Endothelial cell of umbilical vein (primary cell): ENCODE data around the gene SLC25A17. TPM values are rescaled to one million over a fixed set of nuclear protein-coding genes. Genes with fewer than 3 reads are reported as not detected.
A peak's percentile ranks its signal among the peaks of the same experiment; 100 is the strongest.
"Not testable (repeated sequence)": the region's sequence is repeated elsewhere in the genome, so short reads cannot be mapped to it uniquely, and the experiment has no call there.

Experiments used
- BruUV-seq: library from RNA; stranded (reverse); fragments of 400-500 nt; replicated peaks from 2 replicates; lab custom pipeline; 2021; lab: Mats Ljungman, UMichigan
- CTCF ChIA-PET: fragments of 300-600, 350-600 bp; sonication (Branson Sonifier 250); formaldehyde crosslinking; loops from one replicate; lab custom pipeline; 2021; ENCODE audit warnings: antibody characterized with exemption, inconsistent platforms; lab: Charles Lee
- POLR2A ChIA-PET: fragments of 300-600, 350-600 bp; sonication (Branson Sonifier 250); formaldehyde crosslinking; loops from one replicate; lab custom pipeline; 2021; ENCODE audit warnings: antibody characterized with exemption, inconsistent platforms; lab: Charles Lee
- DNase-seq: peaks from one replicate; pipeline ENCODE4 v3.0.0-alpha.2; 2011; ENCODE audit warnings: low read depth, low spot score
- FAIRE-seq: peaks from 2 replicates; lab custom pipeline; 2011; peaks lifted over from hg19 to GRCh38; lab: Jason Lieb, UNC
- H2AFZ ChIP-seq: 2 replicates; pipeline ENCODE4 v1.6.0; 2012; ENCODE audit warnings: low read depth, low read length, control low read depth, inconsistent platforms
- H3K27ac ChIP-seq: 2 replicates; pipeline ENCODE4 v1.5.1; 2011; ENCODE audit warnings: low read depth, mild to moderate bottlenecking, control low read depth, low read length, moderate library complexity; ENCODE audit not compliant: insufficient read depth
- H3K27me3 ChIP-seq, 2 experiments: 2 replicates each; pipeline versions ENCODE4 v1.6.0 to v1.6.1; 2011; ENCODE audit warnings: low read length in 2 of 2, mixed read lengths in 1 of 2; ENCODE audit not compliant: control insufficient read depth in 2 of 2, insufficient read depth in 2 of 2
- H3K36me3 ChIP-seq, 2 experiments: 2 replicates in 1 of 2; 3 replicates in 1 of 2; pipeline ENCODE4 v1.5.1; 2011; ENCODE audit warnings: low read length in 2 of 2, mild to moderate bottlenecking in 1 of 2, moderate library complexity in 1 of 2; ENCODE audit not compliant: control insufficient read depth in 2 of 2, insufficient read depth in 2 of 2; ENCODE audit errors: extremely low read depth in 1 of 2
- H3K4me1 ChIP-seq: 3 replicates; pipeline ENCODE4 v1.5.1; 2011; ENCODE audit warnings: mild to moderate bottlenecking, low read length; ENCODE audit not compliant: control insufficient read depth, insufficient read depth; ENCODE audit errors: extremely low read depth
- H3K4me2 ChIP-seq: 2 replicates; pipeline ENCODE4 v1.6.1; 2011; ENCODE audit warnings: low read length, control low read depth, mixed read lengths; ENCODE audit not compliant: insufficient read depth
- H3K4me3 ChIP-seq, 3 experiments: fragments of 200-600 bp in 1 of 3; sonication (generic), shearing (Covaris generic) in 1 of 3; replicated peaks in 1 of 3; 2 replicates each; pipeline ENCODE4 v1.5.1; 2011 to 2016; ENCODE audit warnings: control low read depth in 3 of 3, low read length in 3 of 3, mild to moderate bottlenecking in 2 of 3, inconsistent platforms in 1 of 3, low read depth in 1 of 3, moderate library complexity in 1 of 3; ENCODE audit not compliant: insufficient read depth in 1 of 3
- H3K79me2 ChIP-seq: 2 replicates; pipeline ENCODE4 v1.6.0; 2012; ENCODE audit warnings: low read length, inconsistent platforms; ENCODE audit not compliant: control insufficient read depth, insufficient read depth
- H3K9ac ChIP-seq: replicated peaks from 2 replicates; pipeline ENCODE3; 2011; ENCODE audit warnings: low read length, control low read depth; ENCODE audit not compliant: insufficient read depth; ENCODE audit errors: extremely low read depth
- H3K9me1 ChIP-seq: replicated peaks from 3 replicates; pipeline ENCODE4 v1.6.0; 2011; ENCODE audit warnings: mild to moderate bottlenecking, low read length; ENCODE audit not compliant: control insufficient read depth, insufficient read depth; ENCODE audit errors: extremely low read depth
- H3K9me3 ChIP-seq: replicated peaks from 2 replicates; pipeline ENCODE4 v1.5.1; 2012; ENCODE audit warnings: low read length, inconsistent platforms; ENCODE audit not compliant: control insufficient read depth, insufficient read depth
- H4K20me1 ChIP-seq: replicated peaks from 2 replicates; pipeline ENCODE3; 2011; ENCODE audit warnings: mild to moderate bottlenecking, low read length; ENCODE audit not compliant: control insufficient read depth, insufficient read depth; ENCODE audit errors: extremely low read depth
- CTCF ChIP-seq, 2 donors: IDR thresholded peaks; 1 replicate in 1 of 2; 2 replicates in 1 of 2; pipeline ENCODE4 v1.5.1; 2011; ENCODE audit warnings: low read length in 2 of 2, mild to moderate bottlenecking in 2 of 2, moderate library complexity in 2 of 2, control low read depth in 1 of 2, inconsistent platforms in 1 of 2, low read depth in 1 of 2; ENCODE audit not compliant: insufficient read depth in 1 of 2; ENCODE audit errors: extremely low read depth in 1 of 2
- EZH2 ChIP-seq: IDR thresholded peaks from 2 replicates; pipeline ENCODE4 v1.6.1; 2012; ENCODE audit warnings: borderline replicate concordance, low read depth, mild to moderate bottlenecking, moderate library complexity, low read length, inconsistent platforms; ENCODE audit not compliant: severe bottlenecking
- FOS ChIP-seq: IDR thresholded peaks from 2 replicates; pipeline ENCODE4 v1.6.1; 2011; ENCODE audit warnings: mild to moderate bottlenecking, low read length, moderate library complexity, borderline replicate concordance; ENCODE audit not compliant: insufficient read depth
- GATA2 ChIP-seq: IDR thresholded peaks from 2 replicates; pipeline ENCODE4 v1.7.0; 2011; ENCODE audit warnings: low read depth, mild to moderate bottlenecking, moderate library complexity, mixed read lengths, low read length; ENCODE audit not compliant: insufficient read length, insufficient read depth
- JUN ChIP-seq: IDR thresholded peaks from 2 replicates; pipeline ENCODE4 v1.6.1; 2011; ENCODE audit warnings: borderline replicate concordance, low read depth; ENCODE audit not compliant: insufficient read length, insufficient read depth
- MYC ChIP-seq: IDR thresholded peaks from one replicate; pipeline ENCODE4 v1.6.1; 2011; ENCODE audit warnings: mild to moderate bottlenecking, low read depth, low read length
- POLR2A ChIP-seq: IDR thresholded peaks from 2 replicates; pipeline ENCODE4 v1.6.1; 2012; ENCODE audit warnings: low read depth, mild to moderate bottlenecking, control low read depth, low read length
- POLR2AphosphoS5 ChIP-seq: IDR thresholded peaks from 2 replicates; pipeline ENCODE4 v1.6.1; 2012; ENCODE audit warnings: low read depth, mild to moderate bottlenecking, control low read depth, low read length, moderate library complexity; ENCODE audit not compliant: insufficient read depth
- dilution Hi-C: fragments of 300-500 bp; cut with MboI; formaldehyde crosslinking; loops from one replicate; pipeline ENCODE4 v1.15.0; 2019; ENCODE audit warnings: low sequenced_read_pairs; ENCODE audit not compliant: extremely low pct_ligation_motif_present
- intact Hi-C: fragments of 100-400 bp; cut with micrococcal nuclease; formaldehyde crosslinking; loops from one replicate; pipeline ENCODE4 v1.10.0; 2022
- polyA plus RNA-seq, 4 experiments: library from polyadenylated mRNA; depleted of rRNA in 3 of 4; stranded (reverse) in 3 of 4; unstranded in 1 of 4; fragments of >200 nt; gene quantifications; 2 replicates each; pipeline versions ENCODE4 v1.2.1 to v1.2.3, GENCODE V29; 2011 to 2012; ENCODE audit warnings: missing spikeins in 1 of 4
- total RNA-seq: library from RNA; stranded (reverse); gene quantifications from 2 replicates; pipeline ENCODE4 v1.2.3, GENCODE V29; 2021
- TF ChIP-seq, protein P1 (sequence below): IDR thresholded peaks from 2 replicates; pipeline ENCODE4 v1.6.1; 2011; ENCODE audit not compliant: insufficient read depth, insufficient read length

SLC25A17 gene
- total and polyA plus RNA-seq, 2 donors (not counting 3 experiments of a cell fraction or from before 2014, with no cell fraction given) = 12.2 to 25.8 TPM

DNA sequence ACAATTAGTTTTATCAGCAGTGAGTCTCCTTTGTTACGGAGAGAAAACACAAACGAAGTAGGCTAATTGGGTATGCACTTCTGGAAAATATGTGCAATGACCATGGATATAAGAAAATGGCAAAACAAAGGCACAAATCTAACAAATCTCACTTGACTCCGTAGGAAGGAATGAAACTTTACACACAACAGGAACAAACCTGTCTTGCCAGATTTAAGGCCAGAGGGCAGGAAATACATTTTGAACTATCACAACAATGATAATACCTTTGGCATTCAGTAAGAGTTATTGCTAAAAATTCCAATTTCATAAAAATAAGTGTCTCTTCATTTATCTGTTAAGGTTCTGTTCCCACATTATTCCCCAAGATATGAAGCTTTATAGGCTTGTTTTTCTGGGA lies 36.6 kb downstream of the SLC25A17 start:
- no TSS peak for BruUV-seq
- no peaks in the 10 kb centered on the region for H3K9me1 ChIP-seq
- no peak overlapping the region for H2AFZ ChIP-seq
- peaks cover 4% of the 10 kb centered on the region for H3K4me1 ChIP-seq
- dilution Hi-C loops (no loop called here), intact Hi-C loops (no loop called here)
- ChIA-PET CTCF (interaction anchor here (1.1 to 2.0 kb wide), 3 partner anchors 10 to 35 kb away, joined by 4 to 6 read pairs (median 5); no protein-coding TSS in a partner anchor), POLR2A (no interaction called here)
- peaks cover 2% of the 10 kb centered on the region in 2 experiments for H3K36me3 ChIP-seq
- FAIRE-seq = no peak
- no peaks in the 10 kb centered on the region for H3K9me3 ChIP-seq
- H3K27ac ChIP-seq = no peak overlapping the region
- no peak overlapping the region for H3K9ac ChIP-seq
- H3K79me2 ChIP-seq = no peaks in the 10 kb centered on the region
- H3K27me3 ChIP-seq = no peaks in the 10 kb centered on the region
- DNase-seq = peak; percentile 52
- peak overlapping the region; percentile 16 for H3K4me2 ChIP-seq
- H3K4me3 ChIP-seq = no peak overlapping the region
- no peaks in the 10 kb centered on the region for H4K20me1 ChIP-seq
- TF ChIP-seq POLR2A = no peak
- TF ChIP-seq JUN = no peak
- no peak for TF ChIP-seq MYC
- no peak for TF ChIP-seq GATA2
- no peak for TF ChIP-seq FOS
- no peak for TF ChIP-seq CTCF (IDR thresholded peaks at IDR 0.05; ENCODE audit: extremely low read depth in 1 of 2, insufficient read depth in 1 of 2, low read depth in 1 of 2, low read length in 2 of 2)
- TF ChIP-seq EZH2 = no peak
- TF ChIP-seq, protein P1, sequence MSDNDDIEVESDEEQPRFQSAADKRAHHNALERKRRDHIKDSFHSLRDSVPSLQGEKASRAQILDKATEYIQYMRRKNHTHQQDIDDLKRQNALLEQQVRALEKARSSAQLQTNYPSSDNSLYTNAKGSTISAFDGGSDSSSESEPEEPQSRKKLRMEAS = no peak
- TF ChIP-seq POLR2AphosphoS5 = no peak

DNA sequence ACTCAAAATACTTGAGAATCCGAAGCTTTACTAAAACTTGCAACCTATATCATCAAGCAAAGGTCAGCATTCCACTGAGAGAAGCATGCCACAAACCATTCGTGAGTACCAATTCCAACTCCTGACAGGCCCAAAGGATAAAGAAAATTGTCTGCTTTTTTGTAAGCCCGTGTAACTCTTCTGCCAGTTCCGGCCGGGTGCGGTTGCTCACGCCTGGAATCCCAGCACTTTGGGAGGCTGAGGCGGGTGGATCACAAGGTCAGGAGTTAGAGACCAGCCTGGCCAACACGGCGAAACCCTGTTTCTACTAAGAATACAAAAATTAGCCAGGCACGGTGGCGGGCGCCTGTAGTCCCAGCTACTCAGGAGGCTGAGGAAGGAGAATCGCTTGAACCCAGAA lies 37.4 kb downstream of the SLC25A17 start:
- H3K9ac ChIP-seq, H3K4me2 ChIP-seq, dilution Hi-C loops, H3K27ac ChIP-seq, FAIRE-seq, H3K9me1 ChIP-seq, H3K4me1 ChIP-seq, BruUV-seq, H3K79me2 ChIP-seq, H3K9me3 ChIP-seq, DNase-seq, H4K20me1 ChIP-seq, H3K27me3 ChIP-seq, intact Hi-C loops, H2AFZ ChIP-seq, H3K36me3 ChIP-seq, H3K4me3 ChIP-seq: not testable (repeated sequence)
- ChIA-PET CTCF (interaction anchor here (2.0 kb wide), 1 partner anchor 36 kb away, joined by 4 read pairs; no protein-coding TSS in a partner anchor), POLR2A (interaction anchor here (0.7 kb wide), 1 partner anchor 125 kb away, joined by 5 read pairs; no protein-coding TSS in a partner anchor)
